ENCODE data around the gene P2RY8.
A peak's percentile ranks its signal among the peaks of the same experiment; 100 is the strongest.
"Not testable (repeated sequence)": the region's sequence is repeated elsewhere in the genome, so short reads cannot be mapped to it uniquely, and the experiment has no call there.

P2RY8 gene

DNA sequence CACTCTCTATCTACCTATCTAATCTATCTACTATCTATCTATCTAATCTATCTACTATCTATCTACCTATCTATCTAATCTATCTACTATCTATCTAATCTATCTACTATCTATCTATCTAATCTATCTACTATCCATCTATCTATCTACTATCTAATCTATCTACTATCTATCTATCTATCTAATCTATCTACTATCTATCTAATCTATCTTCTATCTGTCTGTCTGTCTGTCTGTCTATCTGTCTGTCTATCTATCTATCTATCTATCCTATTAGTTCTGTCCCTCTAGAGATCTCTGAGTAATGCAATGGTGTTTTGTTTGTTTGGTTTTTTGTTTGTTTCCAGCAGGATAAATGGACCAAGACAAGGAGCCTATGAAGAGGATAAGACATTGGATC is 74.9 kb downstream of the P2RY8 start:
- DNase-seq: no peak

DNA sequence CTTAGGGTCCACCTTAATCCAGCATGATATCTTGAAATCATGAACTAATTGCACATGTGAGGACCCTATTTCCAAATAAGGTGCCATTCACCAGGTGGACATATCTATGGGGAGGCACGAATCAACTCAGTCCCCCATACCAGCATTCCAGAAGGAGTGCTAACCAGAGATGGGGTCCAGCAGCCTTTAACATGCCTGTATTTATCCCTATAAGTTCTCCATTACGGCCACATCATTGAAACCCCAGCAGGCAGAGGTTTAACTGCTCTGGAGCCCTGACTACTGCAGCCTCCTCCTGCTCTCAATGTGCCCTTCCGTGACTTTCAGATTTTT is 81.1 kb downstream of the P2RY8 start:
- DNase-seq: no peak

DNA sequence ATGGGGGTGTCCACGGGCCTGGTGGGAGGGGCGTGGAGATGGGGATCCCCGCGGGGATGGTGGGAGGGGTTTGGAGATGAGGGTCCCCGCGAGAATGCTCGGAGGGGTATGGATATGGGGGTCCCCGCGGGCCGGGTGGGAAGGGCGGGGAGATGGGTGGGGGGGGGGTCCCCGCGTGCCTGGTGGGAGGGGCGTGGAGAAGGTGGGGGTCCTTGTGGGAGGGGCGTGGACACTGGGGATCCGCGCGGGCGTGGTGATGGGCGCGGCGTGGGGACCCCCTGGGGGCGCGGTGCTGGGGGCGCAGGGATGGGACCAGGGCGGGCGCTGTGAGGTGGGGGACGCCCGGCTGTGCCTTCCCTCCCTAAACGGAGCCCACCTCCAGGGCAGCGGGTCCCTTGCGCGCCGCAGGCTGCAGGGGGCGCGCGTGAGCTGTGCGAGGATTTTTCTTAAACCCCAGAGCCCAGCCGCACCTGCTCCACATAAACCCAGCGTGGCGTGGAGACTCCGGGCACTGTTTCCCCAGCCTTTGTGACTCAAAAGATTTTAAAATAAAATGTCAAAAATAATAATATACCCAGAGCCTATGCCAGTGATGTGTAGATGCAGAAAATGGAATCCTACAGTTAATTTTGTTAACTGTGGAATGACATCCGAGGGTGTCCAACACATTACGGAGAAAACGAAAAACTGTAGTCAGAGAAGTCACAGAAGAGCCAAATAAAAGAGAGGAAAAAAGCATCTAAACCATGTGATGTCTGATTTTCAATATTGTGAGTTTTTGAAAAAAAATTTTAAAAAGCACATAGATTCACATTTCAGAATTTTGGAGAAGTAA is 82.8 kb downstream of the P2RY8 start:
- DNase-seq: peak; percentile 72

DNA sequence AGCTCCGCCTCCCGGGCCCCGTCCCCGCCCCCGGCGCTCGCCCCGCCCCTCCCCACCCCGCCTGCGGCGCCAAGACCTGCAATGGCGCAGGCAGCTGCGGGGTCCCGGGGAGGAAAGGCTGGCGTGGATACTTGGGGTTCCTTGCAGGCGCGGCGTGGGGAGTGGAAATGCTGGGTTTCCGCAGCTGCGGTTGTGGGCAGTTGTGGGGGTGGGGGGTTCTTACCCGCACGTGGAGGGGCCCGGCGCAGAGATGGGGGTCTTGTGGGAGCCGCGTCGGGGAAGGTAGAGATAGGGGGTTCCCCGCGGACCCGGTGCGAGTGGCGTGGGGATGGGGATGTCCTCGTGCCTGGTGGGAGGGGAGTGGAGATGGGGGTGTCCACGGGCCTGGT is 83.6 kb downstream of the P2RY8 start:
- DNase-seq: no peak

DNA sequence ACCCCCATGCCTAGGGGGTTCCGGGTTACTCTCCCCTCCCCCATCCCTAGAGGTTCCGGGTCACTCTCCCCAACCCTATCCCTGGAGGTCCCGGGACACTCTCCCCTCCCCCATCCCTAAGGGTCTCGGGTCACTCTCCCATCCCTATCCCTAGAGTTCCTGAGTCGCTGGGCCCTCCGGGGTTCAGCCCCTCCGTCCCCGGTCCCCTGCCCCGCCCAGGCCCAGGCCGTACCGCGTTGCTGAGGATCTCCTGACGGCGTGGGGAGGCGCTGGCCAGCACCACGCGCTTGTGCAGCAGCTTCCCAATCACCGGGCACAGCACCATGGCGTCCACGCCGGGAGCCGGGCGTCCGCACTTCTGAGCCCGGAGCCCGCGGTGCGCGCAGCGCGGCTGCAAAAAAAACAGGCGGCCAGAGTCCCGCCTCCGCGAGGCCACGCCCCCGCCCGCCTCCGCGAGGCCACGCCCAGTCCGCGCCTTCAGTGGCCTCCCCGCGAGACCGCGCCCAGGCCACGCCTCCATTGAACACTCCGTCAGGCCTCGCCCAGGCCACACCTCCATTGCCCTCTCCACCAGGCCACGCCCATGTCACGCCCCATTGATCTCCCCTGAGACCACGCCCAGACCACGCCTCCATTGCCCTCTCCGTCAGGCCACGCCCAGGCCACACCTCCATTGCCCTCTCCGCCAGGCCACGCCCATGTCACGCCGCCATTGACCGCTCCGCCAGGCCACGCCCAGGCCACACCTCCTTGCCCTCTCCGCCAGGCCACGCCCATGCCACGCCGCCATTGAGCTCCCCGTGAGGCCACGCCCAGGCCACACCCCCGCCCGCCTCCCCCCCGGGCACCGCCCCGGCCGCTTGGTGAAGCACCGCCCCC is 84.2 kb downstream of the P2RY8 start, which contains the start of gene ASMTL:
TSS of gene ASMTL (minus strand) at position 394 of the 879 bp plus-strand sequence. CDS start at position 325, 69 bp downstream.
- peak; percentile 99 for DNase-seq

DNA sequence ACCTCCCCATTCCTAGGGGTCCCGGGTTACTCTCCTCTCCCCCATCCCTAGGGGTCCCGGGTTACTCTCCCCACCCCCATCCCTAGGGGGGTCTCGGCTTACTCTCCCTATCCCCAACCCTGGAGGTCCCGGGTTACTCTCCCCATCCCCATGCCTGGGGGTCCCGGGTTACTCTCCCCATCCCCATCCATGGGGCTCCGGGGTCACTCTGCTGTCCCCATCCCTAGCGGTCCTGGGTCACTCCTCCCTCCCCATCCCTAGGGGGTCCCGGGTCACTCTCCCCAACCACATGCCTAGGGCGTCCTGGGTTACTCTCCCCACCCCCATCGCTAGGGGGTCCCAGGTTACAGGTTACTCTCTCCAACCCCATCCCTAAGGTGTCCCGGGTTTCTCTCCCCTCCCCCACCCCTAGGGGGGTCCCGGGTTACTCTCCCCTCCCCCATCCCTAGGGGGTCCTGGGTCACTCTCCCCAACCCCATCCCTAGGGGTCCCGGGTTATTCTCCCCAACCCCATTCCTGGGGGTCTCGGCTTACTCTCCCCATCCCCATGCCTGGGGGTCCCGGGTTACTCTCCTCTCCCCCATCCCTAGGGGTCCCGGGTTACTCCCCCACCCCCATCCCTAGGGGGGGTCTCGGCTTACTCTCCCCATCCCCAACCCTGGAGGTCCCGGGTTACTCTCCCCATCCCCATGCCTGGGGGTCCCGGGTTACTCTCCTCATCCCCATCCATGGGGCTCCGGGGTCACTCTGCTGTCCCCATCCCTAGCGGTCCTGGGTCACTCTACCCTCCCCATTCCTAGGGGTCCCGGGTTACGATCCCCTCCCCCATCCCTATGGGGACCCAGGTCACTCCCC is 85.1 kb downstream of the P2RY8 start:
- no peak for DNase-seq

DNA sequence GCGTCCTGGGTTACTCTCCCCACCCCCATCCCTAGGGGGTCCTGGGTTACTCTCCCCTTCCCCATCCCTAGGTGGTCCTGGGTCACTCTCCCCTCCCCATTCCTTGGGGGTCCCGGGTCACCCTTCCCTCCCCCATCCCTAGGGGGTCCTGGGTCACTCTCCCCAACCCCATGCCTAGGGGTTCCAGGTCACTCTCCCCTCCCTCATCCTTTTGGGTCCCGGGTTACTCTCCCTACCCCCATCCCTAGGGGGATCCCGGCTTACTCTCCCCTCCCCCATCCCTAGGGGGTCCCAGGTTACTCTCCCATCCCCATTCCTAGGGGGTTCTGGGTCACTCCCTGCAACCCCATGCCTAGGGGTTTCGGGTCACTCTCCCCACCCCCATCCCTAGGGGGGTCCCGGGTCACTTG is 85.7 kb downstream of the P2RY8 start:
- DNase-seq: no peak

DNA sequence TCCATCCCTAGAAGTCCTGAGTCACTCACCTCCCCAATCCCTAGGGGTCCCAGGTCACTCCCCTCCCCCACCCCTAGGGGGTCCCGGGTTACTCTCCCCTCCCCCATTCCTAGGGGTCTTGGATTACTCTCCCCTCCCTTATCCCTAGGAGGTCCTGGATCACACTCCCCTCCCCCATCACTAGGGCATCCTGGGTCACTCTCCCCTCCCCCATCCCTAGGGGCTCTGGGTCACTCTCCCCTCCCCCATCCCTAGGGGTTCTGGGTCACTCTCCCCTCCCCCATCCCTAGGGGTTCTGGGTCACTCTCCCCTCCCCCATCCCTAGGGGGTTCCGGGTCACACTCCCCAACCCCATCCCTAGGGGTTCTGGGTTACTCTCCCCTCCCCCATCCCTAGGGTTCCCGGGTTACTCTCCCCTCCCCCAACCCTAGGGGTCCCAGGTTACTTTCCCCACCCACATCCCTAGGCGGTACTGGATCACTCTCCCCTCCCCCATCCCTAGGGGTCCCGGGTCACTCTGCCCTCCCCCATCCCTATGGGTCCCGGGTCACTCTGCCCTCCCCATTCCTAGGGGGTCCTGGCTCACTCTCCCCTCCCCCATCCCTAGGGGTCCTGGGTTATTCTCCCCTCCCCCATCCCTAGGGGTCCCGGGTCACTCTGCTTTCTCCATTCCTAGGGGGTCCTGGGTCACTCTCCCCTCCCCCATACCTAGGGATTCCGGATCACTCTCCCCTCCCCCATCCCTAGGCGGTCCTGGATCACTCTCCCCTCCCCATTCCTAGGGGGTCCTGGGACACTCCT is 86.4 kb downstream of the P2RY8 start:
- DNase-seq: no peak

DNA sequence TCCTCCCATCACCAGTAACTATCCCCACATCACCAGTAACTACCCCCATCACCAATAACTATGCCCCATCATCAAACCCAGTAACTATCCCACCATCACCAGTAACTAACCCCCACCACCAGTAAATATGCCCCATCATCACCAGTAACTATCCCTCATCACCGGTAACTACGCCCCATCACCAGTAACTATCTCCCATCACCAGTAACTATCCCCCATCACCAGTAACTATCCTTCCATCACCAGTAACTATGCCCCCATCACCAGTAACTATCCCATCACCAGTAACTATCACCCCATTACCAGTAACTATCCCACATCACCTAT is 87.2 kb downstream of the P2RY8 start:
- no peak for DNase-seq

DNA sequence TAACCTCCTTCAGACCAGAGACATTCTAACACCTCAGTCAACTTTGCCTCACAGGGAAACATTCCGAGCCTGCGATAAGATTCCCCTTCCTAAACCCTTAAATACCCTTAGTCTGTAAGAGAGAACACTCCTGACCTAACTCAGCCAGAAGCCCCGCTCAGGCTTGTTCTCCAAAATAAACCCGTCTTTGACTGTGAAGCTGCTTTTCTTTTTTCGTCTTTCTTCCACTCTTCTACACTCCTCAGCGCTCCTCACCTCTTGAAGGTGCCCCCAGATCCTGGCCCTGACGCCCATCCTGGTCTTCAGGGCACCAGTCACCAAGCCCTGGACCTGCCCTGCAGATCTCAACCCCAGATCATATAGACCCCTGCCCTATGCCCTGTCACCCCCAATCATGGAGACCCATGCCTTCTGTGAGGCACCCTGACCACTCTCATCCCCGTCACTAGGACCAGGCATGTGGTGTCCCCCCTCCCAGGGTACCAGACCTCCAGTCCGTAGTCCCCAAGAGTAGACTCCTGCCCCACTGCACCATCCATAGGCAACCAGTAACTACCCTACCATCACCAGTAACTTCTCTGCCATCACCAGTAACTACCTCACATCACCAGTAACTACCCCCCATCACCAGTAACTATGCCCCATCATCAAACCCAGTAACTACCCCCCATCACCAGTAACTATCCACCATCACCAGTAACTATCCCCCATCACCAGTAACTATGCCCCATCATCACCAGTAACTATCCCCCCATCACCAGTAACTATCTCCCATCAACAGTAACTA is 87.8 kb downstream of the P2RY8 start:
- no peak for DNase-seq

DNA sequence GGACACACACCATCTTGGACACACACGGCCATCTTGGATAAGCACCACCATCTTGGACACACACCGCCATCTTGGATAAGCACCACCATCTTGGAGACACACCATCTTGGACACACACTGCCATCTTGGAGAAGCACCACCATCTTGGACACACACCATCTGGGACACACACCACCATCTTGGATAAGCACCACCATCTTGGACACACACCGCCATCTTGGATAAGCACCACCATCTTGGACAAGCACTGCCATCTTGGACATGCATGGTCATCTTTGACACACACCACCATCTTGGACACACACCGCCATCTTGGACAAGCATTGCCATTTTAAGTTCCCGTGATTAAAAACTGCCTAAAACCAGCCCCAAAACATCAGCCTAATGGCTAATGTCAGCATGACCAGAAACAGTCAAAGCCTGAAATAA is 88.4 kb downstream of the P2RY8 start:
- not testable (repeated sequence) for DNase-seq

DNA sequence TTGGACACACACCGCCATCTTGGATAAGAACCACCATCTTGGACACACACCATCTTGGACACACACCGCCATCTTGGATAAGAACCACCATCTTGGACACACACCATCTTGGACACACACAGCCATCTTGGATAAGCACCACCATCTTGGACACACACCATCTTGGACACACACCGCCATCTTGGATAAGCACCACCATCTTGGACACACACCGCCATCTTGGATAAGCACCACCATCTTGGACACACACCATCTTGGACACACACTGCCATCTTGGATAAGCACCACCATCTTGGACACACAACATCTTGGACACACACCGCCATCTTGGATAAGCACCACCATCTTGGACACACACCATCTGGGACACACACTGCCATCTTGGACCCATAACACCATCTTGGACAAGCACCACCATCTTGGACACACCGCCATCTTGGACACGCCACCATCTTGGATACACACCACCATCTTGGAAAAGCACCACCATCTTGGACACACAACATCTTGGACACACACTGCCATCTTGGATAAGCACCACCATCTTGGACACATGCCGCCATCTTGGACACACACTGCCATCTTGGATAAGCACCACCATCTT is 88.9 kb downstream of the P2RY8 start:
- DNase-seq: not testable (repeated sequence)

DNA sequence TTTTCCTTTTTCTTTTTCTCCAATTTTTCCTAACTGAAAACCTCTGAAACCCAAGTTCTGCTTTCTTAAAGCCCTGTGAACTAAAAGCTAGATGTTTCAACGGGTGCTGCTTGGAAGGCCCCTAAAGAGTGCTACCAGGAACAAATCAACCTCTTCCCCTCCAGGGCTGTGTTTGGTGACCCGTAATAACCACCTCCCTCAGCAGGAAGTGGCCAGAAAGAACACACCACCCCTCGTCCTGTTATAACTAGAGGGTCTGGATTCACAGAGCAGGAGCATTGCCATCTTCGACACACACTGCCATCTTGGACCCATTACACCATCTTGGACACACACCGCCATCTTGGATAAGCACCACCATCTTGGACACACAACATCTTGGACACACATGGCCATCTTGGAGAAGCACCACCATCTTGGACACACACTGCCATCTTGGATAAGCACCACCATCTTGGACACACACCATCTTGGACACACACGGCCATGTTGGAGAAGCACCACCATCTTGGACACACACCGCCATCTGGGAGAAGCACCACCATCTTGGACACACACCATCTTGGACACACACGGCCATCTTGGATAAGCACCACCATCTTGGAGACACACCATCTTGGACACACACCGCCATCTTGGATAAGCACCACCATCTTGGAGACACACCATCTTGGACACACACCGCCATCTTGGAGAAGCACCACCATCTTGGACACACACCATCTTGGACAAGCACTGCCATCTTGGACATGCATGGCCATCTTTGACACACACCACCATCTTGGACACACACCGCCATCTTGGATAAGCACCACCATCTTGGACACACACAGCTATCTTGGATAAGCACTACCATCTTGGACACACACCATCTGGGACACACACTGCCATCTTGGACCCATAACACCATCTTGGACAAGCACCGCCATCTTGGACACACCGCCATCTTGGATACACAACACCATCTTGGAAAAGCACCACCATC is 89.7 kb downstream of the P2RY8 start:
- DNase-seq: not testable (repeated sequence)

DNA sequence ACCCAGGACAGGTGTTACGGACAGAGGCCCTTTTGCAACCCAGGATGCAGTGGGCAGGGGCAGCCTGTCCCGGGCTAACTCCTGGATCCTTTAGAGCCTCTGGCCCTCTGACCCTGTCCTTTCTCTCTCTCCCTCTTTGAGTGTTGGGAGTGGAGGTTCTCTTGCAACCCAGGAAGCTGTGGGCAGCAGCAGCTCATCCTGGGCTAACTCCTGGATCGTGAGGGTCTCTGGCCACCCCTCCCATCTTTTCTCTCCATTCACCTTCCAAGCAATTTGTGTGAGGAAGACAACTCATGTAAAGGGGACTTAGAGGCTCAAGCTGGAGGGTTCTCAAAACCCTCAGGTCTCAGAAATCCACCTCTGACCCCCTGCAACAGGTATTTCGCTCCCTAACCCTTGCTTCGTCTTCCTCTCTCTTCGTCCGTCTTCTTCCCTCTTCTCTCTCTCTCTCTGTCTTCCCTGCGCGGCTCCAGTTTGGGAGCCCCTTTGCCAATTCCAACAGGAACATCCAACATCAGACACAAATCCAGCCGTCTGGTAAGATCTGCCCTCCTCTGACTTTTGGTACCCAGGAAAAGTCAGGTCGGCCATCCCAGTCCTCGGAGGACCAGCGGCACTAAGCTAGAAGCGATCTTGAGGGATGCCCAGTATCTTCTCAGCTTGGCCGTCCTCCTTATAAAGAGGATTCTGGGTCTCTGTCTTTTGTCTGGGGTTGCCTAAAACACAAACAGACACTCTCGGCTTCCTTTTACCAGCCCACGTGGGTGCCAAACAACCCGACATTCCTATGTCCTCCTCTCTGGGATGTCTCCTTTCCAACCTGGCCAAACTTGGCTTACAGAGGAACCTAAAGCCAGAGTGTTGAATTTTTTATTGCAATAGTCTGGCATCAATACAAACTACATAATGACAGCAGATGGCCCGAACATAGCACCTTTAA is 92.2 kb downstream of the P2RY8 start:
- no peak for DNase-seq

DNA sequence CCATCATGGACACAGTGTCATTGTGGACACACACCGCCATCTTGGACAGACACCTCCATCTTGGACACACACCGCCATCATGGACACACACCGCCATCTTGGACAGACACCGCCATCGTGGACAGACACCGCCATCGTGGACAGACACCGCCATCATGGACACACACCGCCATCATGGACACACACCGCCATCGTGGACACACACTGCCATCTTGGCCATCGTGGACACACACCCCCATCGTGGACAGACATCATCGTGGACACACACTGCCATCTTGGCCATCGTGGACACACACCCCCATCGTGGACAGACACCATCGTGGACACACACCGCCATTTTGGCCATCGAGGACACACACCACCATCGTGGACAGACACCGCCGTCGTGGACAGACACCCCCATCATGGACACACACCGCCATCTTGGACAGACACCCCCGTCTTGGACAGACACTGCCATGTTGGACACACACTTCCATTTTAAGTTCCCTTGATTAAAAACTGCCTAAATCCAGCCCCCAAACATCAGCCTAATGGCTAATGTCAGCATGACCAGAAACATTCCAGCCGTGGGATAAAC is 93.4 kb downstream of the P2RY8 start:
- DNase-seq: no peak

DNA sequence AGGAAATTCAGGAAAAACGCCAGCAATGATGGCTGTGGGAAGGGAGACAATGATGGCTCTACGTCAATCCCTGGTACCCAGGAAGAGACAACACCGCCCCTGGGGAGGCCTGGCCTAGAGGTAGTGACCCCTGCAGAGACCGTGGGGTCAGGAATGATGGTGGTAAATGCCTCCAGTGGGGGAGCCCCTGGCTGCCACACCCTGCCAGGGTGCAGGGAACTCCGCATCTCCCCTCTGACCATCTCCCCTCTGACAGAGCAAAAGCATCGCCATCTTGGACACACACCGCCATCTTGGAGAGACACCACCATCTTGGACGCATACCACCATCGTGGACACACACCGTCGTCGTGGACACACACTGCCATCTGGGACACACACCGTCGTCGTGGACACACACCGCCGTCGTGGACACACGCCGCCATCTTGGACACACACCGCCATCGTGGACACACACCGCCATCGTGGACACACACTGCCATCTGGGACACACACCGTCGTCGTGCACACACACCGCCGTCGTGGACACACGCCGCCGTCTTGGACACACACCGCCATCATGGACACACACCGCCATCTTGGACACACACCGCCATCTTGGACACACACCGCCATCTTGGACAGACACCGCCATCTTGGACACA is 94.1 kb downstream of the P2RY8 start:
- no peak for DNase-seq

DNA sequence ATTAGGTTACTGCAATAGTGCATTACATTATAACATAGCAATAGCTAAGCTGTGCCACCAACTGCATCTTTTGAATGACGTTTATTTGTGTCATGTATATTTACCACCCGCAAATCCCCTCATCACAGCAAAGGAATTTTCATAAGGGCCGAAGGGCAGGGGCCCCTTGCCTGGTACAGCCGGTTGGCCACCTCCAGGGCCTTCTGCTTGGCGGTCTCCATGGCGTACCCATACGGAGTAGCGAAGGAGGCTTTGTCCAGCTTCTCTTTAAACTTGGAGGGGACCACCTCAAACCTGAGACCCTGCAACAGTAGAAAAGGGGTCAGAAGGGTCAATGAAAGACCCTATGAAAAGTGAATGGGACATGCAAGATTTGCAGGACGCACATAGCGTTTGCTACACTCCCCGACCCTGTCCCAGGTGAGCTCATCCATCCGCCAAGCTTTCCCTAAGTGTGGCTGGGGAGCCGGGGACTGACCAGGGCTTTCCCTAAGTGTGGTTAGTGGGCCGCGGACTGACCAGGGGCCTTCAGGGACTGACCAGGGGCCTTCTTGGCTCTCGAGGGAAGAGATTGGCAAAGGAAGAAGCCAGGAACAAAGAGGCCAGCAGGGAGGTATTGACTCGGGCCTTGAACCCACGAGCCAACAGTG is 94.8 kb downstream of the P2RY8 start:
- no peak for DNase-seq

Data from fibroblast of upper back skin (primary cell).